ENCODE data around the gene ELAVL3. TPM values are rescaled to one million over a fixed set of nuclear protein-coding genes. Genes with fewer than 3 reads are reported as not detected.
"Not testable (repeated sequence)": the region's sequence is repeated elsewhere in the genome, so short reads cannot be mapped to it uniquely, and the experiment has no call there.

Gene ELAVL3
- polyA plus RNA-seq, 3 donors, result 0.04 to 0.35 (median 0.04) TPM

DNA sequence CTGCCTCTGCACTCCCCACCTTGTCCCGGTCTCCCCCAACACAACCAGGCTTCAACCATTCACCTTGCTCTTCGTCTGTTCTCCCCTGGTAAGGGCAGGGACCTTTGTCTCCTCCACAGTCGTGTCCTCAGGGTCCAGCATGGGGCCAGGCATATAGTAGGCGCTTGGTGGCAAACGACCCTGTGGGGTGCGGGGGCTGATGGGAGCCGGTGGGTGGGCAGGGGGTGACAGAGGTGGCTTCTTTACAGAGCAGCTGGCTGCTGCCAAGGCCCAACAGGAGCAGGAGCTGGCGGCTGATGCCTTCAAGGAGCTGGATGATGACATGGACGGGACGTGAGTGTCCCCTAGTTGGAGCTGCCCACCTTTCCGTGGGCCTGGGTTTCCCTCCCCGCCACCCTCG is 35.7 kb downstream of the ELAVL3 start:
- DNase-seq (ENCODE audit: low read depth in 3 of 3, low spot score in 2 of 3), result no peak

DNA sequence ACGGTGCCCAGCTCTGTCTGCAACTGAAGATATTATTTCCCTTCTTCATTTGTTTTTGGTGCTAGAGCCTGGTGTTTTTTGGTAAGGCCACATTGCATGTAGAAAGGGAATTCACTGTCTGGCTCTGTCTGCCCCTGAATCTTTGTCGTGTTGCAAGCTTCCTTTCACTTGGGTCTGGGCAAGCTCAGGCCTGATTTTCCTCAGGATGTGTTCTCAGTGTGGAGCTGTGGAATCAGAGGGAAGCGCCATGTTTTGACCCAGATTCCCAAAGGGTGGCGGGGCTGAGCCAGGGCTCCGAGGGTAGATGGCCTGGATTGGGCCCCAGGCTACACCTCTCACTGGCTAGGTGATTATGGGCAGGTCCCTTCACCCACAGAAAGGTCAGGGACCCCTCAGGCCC is 36.8 kb downstream of the ELAVL3 start:
- no peak for DNase-seq (ENCODE audit: low read depth in 3 of 3, low spot score in 2 of 3)

DNA sequence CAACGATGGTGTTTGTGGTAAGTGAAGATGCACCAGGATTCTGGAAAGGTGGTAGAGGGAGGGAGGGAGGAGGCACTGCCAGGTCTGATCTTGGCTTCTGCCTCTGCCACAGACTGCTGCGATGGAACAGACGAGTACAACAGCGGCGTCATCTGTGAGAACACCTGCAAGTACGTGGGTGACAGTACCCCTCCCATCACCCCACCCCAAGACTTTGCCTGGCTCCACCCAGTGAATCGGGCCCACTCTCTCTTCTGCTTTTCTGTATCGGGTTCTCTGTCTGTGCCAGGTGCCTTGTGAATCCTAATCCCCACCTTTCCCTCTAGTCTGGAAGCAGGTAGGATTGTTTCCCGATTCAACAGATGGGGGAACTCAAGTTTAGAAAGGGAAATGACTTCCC is 42.9 kb downstream of the ELAVL3 start:
- no peak for DNase-seq (ENCODE audit: low read depth in 3 of 3, low spot score in 2 of 3)

DNA sequence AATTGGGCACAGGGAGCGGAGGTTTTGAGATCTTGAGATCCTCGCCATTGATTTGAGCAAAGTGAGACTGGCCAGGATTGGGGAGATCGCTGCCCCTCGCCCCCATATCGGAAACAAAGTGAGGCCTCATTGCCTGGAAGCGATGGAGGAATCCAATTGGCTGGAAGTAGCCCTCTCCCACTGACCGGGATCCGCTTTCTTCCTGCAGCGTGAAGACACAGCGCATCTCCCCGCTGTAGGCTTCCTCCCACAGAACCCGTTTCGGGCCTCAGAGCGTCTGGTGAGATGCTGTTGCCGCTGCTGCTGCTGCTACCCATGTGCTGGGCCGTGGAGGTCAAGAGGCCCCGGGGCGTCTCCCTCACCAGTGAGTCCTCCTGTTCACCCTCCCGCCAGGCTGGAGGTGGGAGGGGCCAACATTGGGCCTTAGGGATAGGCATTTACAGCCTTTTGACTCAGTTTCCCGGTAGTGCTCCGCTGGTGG is 45.0 kb downstream of the ELAVL3 start:
- no peak for DNase-seq (ENCODE audit: low read depth in 3 of 3, low spot score in 2 of 3)

DNA sequence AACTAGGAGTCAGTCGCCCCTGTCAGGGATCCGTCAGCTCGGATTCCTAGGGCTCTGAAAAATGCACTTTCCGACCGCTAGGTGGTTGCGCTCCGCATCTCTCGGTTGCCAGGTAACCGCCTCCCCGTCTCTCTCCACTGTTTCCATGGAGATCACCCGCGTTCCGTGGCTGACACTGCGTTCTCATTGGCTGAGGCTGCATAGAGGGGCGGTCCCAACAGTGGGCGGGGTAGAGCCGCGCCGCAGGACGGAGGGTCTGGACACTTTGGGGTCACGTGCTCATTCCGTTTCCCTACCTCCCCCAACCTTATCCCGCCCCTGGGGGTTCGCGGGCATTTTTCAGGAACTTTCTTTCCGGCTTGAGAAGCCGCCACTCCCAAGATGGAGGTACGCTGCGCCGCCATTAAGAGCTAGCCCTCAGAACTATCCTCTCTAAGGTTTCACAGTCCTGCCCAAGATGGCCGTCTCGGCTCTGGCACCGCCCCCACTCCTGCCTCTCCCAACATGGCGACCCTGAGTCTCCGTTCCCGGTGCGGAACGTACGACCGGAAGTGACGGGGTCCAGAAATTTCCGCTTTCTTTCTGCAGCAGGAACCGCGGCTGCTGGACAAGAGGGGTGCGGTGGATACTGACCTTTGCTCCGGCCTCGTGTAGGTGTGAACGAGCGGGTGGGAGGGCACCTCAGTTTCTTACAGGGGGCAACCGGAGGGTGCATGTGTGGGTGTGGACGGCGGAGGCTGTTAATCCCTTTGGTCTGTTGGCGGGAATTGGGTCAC is 45.6 kb downstream of the ELAVL3 start, which contains the start of the genes ODAD3 and PRKCSH:
ODAD3 (minus strand) TSS at position 65 of the 776 bp plus-strand sequence. CDS start 105 bp downstream, outside the sequence.
PRKCSH (plus strand) TSS at position 579 of the 776 bp plus-strand sequence. CDS start 483 bp downstream, outside the sequence.
- peak; percentile 99 to 100 (median 99) for DNase-seq (ENCODE audit: low read depth in 3 of 3, low spot score in 2 of 3)

DNA sequence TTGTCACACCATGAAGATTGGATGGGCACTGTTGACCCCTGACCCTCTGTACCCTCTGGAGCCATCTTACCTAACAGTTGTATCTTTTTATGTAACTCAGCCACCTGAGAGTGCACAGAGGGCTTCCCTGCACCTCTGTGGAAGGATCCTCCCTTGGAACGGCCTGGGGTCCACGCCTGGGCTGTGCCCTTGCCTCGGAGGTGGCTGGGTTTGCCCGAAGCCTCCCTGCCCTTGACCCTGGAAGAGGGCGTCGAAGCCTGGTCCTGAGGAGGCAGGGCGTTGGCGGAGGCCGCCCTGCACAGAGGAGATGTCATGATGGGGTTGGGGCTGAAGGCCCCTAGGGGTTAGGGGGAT is 46.2 kb downstream of the ELAVL3 start:
- no peak for DNase-seq (ENCODE audit: low read depth in 3 of 3, low spot score in 2 of 3)

DNA sequence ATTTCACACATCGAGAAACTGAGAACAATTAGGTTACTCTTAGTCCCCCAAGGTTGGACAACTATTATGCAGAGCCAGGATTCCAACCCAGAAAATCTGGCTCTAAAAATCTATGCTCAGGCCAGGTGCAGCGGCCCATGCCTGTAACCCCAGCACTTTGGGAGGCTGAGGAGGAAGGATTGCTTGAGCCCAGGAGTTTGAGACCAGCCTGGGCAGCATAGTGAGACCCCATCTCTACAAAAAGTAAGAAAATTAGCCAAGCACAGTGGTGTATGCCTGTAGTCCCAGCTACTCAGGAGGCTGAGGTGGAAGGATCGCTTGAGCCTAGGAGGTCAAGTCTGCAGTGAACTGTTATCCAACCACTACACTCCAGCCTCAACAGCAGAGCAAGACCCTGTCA is 47.3 kb downstream of the ELAVL3 start:
- DNase-seq (ENCODE audit: low read depth in 3 of 3, low spot score in 2 of 3), result not testable (repeated sequence)

DNA sequence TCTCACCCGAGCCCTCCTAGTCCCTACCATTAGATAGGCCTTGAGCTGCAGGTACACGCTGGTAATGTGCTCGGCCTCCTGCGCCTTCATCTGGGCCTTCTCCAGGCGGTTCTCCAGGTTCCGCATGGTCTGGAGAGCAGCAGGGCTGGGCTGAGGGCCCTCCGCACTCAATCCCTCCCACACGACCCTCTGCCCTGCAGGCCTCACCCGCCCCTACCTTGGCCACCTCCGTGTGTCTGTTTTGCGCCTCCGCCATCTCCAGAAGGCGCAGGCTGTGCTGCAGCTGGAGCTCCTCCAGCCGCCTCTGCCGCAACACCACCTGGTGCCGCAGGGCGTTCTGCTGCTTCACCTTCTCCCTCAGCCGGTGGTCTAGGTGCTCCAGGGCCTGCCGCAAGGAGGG is 54.2 kb downstream of the ELAVL3 start:
- DNase-seq (ENCODE audit: low read depth in 3 of 3, low spot score in 2 of 3), result no peak

DNA sequence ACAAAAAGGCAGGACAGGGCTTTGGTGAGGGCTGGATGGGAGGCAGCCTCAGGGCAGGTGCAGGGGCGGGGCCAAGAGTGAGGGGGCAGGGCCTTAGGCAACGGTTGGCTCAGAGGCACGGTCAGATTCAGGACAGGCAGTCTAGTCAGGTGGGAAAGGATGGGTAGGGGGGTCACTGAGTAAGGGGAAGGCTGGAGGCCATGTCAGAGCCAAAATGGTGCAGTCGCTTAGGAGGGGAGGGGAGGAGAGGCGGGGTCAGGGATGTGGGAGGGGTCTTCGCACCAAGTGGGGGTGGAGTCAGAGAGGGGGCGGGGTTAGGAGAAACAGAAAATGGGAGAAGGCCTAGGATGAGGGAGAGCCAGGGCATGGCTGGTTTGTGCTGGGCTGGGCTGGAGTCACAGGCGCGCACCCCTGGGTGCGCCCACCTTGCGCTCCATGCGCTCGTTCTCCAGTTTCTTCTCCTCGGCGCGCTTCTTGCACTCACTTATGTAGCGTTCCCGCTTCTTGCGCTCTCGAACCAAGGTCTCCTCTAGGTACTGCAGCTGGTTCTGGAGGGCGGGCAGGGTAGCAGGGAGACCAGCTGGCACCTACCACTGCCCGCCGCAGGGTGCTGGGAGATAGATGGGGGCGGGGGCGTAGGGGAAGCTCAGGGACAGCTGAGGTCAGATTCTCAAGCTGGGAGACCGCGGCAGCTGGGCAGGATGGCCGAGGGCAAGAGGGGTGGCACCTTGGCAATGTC is 55.0 kb downstream of the ELAVL3 start:
- no peak for DNase-seq (ENCODE audit: low read depth in 3 of 3, low spot score in 2 of 3)

DNA sequence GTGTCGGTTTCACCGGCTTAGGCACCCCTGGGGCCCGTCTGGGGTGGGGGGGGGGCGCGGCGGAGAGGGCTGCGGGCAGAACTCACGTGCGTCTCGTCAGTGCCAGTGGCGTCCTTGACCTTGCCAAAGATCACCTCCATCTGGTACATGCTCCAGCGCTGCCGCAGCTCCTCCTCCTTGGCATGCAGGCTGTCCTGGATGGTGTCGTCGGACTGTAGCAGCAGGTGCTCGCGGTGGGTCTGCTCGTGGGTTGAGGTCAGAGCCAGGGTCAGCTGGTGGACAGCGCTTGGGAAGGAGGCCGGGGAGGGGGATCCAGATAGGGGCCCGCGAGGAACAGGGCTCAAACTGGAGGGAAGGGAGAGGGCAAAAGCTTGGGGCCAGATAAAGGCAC is 57.1 kb downstream of the ELAVL3 start:
- no peak for DNase-seq (ENCODE audit: low read depth in 3 of 3, low spot score in 2 of 3)

DNA sequence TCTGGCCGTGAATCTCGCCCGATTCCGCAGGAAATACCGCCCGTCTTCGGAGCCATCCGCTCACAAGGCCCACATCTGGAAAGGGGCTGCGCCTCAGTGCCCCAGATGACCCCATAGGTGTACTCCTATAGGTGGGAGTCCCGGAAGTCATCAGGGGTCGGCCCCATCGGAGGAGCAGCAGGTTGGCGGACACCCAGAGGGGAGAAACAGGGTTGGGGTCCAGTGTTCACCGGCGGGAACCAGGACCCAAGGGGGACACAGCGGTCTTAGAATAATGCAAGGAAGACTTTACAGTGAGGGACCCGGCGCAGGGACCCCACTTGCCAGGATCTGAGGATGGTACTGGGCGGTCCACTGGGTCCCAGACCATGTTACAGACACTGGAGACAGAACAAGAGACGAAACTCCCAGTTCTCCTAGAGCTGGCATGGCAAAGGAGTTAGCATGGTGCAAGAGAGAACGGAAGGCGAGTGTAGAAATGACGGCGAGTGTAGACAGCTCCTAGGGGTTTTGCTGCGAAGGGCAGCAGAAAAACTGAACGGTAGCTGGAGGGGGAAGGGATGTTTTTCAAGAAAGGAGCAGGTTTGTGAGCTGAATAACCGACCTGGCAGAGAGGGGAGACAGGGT is 57.6 kb downstream of the ELAVL3 start:
- no peak for DNase-seq (ENCODE audit: low read depth in 3 of 3, low spot score in 2 of 3)

DNA sequence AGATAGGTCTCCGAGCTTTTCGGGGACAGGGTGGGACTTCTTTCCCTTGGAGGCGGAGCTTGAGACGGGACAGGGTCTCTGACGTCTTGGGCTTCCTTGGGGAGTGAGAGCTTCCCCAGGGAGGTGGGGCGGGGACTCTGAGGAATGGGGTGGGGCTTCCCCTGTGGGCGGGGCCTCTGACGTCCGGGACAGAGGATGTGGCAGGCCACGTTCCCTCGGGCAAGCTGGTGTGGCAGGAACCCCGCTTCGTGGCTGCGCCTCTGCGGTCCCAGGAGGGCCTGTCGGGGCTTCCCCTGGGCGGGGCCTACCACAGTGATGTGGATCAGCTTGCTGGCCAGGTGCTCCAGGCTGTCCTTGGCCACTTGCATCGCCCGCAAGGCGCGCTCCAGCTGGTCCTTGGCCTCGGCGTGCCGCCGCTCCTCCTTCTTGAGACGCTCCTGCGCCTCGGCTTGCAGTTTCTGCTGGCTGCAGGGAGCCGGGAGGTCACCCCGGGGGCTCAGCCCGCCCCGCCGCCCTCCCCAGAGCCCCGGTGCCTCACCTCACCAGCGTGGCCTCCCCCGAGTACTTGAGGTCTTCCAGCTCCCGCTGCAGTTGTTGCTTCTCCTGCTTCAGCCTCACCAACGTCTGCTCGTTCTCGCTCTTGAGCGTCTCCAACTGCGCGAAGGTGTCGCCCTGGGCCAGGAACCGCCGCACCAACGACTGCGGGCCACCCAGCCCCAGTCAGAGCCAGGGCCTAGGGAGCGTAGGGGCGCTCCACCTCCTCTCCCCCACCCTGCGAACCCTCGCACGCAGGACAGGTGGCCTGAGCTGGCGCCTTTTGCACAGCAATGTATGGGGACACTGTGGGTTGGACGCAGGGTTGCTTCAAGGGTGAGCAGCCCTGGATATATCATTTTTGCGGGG is 58.4 kb downstream of the ELAVL3 start:
- no peak for DNase-seq (ENCODE audit: low read depth in 3 of 3, low spot score in 2 of 3)

DNA sequence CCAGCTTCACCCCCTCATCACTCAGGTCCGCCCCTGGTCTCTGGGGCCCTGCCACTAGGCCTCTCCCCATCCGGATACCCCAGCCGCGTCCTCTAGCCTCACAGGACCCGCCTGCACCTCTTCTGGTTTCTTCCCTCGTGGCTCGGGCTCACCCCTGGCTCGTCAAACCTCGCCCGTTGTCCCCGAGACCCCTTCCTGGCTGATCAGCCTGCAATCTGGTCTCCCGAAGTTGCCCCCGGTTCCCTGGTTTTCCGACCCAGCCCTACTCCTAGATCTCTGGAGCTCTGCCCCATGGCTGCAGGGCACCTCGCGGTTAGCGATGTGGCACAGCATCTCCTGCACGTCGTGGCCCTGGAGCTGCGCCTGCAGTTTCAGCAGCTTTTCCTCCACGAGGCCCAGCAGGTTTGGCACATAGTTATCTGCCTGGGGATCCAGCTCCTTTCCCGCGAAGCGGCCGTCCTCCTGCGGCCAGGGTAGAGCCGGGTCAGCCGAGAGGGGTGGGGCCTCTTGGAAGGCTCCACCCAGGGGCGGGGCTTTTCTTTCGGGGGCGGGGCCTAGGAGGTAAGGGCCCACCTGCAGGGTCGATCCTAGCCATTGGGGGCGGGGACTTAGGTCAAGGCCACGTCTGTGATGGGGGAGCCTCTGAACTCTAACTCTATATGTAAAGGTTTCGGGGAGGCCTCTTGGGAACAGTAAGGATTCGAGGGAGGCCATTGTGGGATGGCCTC is 59.3 kb downstream of the ELAVL3 start:
- DNase-seq (ENCODE audit: low read depth in 3 of 3, low spot score in 2 of 3), result no peak

DNA sequence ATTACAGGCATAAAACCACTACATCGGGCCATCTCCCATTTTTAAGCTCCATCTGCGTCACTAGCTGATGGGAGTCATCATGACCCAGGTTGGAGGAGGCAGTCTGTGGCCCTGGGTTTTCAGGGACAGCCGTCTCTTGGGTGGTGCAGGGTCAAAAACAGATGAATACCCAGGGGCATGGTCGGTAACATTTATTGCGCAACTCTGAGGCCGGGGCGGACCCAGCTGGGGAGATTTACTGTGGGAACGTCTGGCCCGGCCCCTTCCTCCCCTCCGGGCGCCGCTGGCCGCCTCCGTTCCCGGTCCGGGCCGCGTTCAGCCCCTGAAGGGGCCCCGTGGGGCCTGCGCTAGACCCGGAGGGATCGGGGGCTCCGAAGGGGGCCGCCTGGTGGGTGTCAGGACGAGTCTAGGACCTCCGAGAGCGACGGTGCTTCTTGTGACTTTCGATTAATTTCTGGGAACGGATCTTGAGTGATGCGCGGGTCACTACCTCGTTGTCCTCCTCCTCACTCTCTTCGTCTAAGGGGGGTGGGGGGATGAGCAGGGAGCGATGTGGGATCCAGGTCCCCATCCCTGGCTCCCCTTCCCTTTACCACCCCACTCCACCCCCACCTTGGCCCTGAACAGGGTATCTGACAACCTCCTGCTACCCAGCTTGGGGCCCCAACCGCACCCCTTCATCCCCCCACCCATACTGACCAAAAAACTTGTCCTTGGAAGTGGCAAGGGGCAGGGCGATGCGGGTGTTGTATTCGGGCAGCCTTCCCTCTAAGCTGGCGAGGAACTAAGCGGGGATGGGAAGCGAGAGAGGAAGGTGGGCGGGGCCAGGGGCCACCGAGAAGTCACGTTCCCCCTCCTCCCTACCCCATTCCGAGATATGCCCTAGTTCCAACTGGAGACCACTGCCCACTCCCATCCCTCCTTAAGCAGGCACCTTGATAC is 60.1 kb downstream of the ELAVL3 start:
- no peak for DNase-seq (ENCODE audit: low read depth in 3 of 3, low spot score in 2 of 3)

DNA sequence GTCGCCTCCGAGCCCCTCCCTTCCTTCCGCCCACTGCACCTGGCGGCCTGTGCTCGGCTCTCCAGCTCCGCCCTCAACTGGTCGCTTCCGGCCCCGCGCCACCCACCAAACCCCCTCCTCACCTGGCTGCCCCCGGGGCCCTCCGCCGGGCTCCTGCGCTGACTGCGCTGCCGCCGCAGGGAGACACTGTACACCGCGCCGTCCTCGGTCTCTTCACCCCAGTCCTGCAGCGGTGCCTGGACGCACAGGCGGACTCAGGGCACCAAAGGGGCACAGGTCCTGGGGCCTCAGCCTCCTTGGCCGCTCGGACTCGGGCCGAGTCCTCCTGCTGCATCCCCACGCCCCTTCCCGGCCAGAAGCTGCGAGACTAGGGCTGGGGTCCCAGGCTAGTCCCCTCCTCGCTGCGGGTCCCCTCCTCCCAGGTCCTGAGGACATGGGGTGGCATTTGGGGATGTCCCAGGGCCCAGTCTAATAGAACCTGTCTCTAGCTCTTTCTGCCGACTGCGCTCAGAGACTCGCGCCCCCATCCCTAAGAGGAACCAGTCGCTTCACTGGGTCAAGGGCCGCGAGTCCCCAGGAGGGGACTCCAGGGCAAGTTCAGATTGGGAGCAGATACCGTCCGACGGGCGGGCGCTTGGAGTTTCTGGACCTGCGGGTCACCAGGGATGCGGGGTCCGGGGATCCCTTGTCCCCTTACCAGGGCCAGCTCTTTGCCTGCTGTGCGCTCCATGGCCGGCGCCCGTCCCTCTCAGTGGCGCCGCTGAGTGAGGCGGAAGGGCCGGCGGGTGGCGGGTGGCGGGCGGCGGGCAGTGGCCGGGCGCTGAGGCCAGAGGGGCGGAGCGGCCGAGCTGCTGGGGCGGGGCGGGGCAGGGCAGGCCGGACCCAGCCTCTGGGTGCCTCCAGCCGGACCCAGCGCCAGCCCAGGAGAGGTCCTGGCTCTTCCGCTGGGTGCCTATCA is 62.0 kb downstream of the ELAVL3 start, which contains the start of gene RGL3:
RGL3 (minus strand) TSS at position 766 of the 958 bp plus-strand sequence; CDS start at position 730, 36 bp downstream.
- DNase-seq (ENCODE audit: low read depth in 3 of 3, low spot score in 2 of 3), result no peak

DNA sequence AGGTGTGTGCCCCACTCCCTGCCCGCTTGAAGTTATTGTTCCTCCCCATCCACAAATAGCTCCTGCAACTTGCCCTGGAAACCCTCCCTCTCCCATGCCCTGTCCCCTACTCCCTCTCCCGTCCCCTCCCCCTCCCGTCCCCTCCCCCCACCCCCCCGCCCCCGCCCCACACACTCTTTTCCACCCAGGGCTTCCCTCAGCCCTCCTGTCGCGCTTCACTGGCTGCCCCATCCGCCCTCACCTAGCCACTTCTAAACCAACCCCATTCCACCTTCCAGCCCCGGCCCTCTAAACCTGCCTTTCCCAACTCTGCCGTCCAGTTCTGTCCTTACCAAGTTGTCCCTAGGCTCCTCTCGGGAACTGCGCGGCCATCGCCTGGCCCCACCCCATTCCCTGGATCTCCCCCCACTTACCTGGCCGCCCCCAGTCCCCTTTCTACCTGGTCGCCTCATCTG is 62.7 kb downstream of the ELAVL3 start:
- no peak for DNase-seq (ENCODE audit: low read depth in 3 of 3, low spot score in 2 of 3)

DNA sequence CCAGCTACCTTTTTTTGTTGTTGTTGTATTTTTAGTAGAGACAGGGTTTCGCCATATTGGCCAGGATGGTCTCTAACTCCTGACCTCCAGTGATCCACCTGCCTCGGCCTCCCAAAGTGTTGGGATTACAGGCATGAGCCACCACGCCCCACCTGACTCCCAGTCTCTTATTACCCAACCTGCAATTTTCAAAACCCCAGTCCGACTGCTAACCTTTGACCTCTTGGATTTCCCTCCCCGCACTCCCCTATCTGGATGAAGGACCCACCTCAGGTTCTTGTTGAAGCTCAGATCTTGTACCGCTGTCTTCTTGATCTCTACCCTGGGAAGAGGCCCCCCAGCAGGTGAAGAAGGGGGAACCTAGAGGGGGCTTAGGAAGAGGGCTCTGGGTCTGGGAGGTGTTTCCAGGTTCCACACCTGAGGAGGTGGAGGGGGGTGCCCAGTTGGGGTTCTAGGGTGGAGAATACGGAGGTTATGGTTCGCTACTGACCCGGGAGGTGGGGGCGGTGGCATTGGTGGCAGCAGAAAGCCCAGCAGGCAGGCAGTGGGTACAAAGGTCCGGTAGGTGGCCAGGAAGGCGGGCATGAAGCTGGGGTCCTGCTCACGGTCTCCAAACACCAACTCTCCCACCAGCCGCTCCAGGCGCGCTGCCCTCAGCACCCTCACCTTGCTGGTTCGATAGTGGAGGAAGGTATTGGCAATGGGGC is 64.3 kb downstream of the ELAVL3 start:
- DNase-seq (ENCODE audit: low read depth in 3 of 3, low spot score in 2 of 3), result no peak

All from right renal cortex interstitium (tissue), 3 donors.